NCI-H69 (cell line): ENCODE results near the gene WBP1L.
"Not testable (repeated sequence)": the region's sequence is repeated elsewhere in the genome, so short reads cannot be mapped to it uniquely, and the experiment has no call there.

Experiments used
- DNase-seq: peaks from one replicate; lab custom pipeline; 2025; lab: John Stamatoyannopoulos, UW

WBP1L gene

DNA sequence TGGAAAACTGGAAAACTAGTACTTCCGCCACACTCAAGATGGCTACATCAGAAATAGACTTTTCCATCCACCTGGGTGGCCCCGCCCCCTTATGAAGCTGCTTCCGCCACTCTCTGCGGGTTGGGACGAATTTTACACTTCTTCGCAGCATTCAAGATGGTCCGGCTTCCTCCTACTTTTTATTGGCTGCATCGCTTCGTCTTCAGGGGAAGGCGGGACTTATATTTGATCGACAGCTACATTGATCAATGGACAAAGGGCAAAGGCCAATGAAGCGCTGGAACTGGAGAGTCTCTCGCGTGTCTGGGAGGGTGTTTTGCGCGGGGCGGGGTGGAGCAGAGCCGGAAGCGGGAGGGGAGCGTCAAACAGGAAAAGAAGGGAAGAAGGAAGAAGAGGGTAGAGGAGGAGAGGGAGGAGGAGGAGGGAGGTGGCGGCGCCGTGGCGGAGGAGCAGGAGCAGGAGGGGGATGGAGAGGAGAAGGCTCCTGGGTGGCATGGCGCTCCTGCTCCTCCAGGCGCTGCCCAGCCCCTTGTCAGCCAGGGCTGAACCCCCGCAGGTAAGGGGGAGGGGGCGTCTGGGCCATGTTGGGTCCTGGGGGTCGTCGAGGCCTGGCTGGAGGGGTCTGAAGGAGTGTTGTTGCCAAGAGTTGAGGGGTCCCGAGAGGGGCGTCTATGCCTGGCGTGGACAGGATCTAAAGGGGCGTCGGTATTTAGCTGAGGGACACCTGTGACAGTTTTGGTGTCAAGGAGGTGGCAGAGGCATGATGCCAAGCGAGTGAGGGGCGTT, at the start of gene WBP1L:
TSS of gene WBP1L (plus strand) at position 361 of the 786 bp plus-strand sequence. CDS start at position 467, 106 bp downstream.
- DNase-seq: peak; percentile 97

GRCh38 chr10:102695401-102695800, 48.3 kb upstream of the WBP1L start:
- DNase-seq: not testable (repeated sequence)

GRCh38 chr10:102696736-102697135, 47.0 kb upstream of the WBP1L start:
- DNase-seq: peak; percentile 22

GRCh38 chr10:102698894-102699293, 44.9 kb upstream of the WBP1L start:
- no peak for DNase-seq

GRCh38 chr10:102701272-102701671, 42.5 kb upstream of the WBP1L start:
- no peak for DNase-seq

GRCh38 chr10:102701796-102702195, 42.0 kb upstream of the WBP1L start:
- no peak for DNase-seq

DNA sequence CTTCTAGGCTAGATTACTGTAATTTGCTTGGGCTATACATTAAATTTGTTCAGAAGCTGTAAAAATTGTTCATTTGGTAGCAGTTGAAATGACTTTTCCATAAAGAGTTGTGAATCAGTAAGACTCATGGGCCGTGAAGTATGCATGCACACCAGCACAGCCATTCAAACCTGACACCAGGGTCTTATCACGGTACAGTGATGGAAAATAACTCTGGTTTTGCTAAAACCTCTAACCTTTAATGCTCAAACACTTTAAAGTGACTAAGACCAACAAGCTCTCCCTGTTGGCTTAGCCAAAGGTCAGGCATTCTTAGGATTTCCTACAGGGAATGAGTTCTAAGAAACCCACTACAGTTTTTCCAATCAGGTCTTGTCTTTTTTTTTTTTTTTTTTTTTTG, 41.0 kb upstream of the WBP1L start:
- no peak for DNase-seq

DNA sequence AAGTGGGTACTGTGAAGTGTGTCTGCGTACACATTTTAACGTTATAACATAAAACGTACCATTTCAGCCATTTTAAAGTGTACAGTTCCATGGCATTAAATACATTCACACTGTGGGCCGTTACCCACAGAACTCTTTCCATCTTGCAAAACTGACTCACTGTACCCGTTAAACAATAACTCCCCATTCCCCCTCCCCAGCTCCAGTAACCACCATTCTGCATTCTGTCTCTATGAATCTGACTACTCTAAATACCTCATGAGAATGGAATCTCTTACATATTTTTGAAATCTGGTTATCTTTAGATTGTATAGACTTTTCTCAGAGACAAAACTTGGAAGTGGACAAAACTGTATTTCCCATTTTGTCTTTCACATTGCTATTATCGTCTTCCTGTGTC, 38.8 kb upstream of the WBP1L start:
- no peak for DNase-seq

DNA sequence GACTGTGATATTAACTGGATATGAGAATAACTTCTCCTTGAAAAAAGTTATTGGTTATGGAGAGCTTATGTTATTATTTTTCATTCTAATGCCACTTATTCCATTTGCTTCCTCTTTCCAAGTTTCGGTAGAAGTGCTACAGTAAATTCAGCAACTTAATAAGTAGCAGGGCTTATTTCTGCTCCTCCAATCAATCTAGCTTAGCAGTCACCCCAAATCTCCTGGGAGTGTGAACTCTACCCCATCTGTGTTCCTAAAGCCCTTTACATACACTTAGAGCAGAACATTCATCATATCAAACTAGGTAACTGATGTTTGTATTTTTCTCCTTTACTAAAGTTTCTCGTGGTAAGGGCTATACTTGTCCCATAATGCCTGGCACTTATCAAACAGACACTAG, 38.2 kb upstream of the WBP1L start:
- no peak for DNase-seq

- no peak for DNase-seq
Observed at GRCh38 chr10:102710609-102711008, 33.1 kb upstream of the WBP1L start.

DNA sequence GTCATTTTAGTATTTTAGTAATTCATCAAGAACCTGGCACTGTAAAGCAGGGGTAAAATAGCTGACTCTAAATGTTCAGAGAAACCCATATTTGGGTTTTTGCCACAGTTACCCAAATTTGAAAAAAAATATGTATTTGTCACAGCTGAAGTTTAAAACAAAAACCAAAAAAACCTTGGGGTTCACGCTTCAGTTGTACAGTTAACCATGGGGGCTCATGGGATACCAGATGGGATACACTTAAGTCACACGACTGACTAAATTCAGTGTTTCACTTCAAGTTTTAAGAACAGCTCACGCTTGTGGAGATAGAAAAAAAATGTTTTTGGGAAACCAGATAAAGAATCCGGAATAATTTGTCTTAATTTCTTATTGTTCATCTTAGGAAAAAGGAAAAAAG, 31.7 kb upstream of the WBP1L start:
- DNase-seq: no peak

DNA sequence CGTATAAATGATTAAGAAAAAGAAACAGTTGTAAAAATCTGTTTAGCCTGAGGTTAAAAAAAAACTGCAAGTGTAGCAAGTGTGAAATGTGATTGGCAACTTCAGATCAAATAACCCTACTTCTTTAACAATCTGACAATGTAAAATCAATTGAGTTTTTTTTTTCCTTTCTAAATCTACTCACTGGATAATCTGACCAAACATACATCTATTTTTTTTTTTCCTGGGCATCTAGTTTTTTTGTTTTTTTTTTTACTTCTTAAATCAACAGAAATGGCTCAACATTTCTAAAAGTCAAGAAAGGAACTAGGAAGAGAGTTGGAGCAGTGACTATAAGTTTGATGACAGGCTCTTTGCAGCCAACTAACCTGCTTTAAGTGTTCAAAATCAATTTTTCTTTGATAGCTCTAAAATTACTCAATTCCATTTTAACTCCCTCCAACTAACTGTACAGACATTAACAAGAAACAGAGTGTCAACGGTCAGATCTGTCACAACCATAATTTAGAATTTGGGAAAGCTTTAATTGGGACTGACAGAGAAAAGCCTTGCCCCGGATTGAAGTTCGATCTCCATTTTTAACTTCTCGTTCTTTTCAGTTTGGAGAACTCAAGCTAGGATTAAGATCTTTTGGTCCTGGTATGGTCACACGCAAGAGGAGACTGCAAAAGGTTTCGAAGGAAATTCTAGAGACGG, 30.8 kb upstream of the WBP1L start:
- no peak for DNase-seq

- DNase-seq: peak; percentile 87
Observed at GRCh38 chr10:102713539-102713813, 30.3 kb upstream of the WBP1L start.

- peak; percentile 98 for DNase-seq
Observed at GRCh38 chr10:102713814-102714620, 29.7 kb upstream of the WBP1L start, which contains the start of gene ARL3. TSS of gene ARL3 (minus strand) at chr10:102714397. CDS start at chr10:102714275, 122 bp downstream.

DNA sequence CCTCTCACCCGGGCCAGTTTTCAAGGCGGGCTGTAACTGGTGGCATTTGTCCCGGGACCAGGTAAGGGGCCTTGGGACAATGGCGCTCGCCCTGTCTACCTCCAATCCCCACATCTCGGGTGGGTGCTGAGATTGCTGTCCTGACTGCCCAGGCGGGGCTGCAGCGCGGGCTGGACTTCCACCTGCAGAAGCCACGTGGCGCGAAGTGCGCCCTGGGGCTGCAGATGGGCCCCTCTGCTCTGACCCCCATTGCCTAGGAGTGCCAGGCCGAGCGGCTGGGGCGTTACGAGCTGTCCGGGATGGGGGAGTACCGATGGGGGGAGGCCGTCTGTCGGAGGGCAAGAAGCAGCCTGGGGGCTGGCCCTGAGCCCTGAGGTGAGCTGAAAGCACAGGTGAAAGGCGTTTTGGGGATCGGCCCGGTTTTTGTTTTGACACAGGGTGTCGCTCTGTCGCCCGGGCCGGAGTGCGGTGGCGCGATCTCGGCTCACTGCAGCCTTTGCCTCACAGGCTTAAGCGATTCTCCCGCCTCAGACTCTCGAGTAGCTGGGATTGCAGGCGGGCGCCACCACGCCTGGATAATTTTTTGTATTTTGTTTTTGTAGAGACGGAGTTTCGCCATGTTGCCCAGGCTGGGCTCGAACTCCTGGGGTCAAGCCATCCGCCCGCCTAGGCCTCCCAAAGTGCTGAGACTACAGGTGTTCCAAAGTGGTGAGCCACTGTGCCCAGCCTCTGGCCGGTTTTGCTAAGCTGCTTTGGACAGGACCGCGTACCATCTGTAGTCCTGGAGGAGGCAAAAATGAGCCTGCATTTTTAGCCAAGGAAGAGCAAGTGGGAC, 28.9 kb upstream of the WBP1L start, which contains the start of gene SFXN2:
TSS of gene SFXN2 (plus strand) at position 16 of the 835 bp plus-strand sequence. CDS start 12,001 bp downstream, outside the sequence.
- peak; percentile 72 for DNase-seq

DNA sequence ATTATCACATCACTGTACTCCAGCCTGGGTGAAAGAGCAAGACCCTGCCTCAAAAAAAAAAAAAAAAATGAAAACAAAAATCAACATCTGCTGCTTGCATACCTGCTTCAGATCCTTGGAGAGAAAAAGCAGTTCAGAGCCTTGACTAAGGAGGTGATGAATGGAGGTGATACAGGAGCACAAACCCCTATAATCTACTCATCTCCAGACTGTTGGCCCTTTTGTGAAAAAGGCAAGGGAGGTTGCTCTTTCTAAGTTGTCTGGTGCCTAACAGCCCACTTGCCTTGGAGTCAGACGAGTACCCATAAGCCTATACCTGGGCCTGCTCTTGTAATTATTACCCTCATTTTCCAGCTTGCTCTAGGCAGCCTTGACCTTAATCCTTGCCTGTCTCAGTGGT, 27.9 kb upstream of the WBP1L start:
- DNase-seq: no peak

- not testable (repeated sequence) for DNase-seq
Observed at GRCh38 chr10:102716900-102717565, 26.7 kb upstream of the WBP1L start.

GRCh38 chr10:102718220-102718619, 25.5 kb upstream of the WBP1L start:
- peak; percentile 2 for DNase-seq

DNA sequence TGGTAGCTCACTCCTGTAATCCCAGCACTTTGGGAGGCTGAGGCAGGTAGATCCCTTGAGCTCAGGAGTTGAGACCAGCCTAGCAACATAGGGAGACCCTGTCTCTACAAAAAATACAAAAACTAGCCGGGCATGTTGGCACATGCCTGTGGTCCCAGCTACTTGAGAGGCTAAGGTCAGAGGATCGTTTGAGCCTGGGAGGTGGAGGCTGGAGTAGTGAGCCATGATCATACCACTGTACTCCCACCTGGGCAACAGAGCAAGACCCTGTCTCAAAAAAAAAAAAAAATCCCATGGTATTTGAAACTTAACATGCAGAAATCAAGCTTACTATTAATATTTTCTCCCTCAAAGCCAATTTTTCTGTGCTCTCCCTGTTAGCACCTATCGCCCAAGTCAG, 23.4 kb upstream of the WBP1L start:
- no peak for DNase-seq

DNA sequence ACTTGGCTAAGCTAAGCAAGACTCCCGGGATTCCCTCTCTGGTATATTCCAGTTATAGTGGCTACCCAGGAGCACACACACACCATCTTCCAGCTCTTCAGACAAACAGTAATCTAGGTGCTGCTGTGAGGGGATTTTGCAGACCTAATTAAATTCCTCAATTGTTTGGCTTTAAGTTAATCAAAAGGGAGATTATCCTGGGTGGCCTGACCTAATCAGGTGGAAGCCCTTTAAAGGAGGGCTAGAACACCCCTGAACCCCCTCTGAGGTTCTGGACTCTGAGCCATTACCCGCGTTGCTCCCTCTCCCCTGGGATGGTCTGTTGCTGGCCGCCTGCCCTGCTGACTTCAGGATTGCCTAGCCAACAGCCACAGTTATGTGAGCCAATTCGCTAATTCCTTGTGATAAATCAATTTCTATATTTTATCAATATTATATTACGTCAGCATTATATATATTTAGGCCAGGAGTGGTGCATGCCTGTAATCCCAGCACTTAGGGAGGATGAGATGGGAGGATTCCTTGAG, 22.9 kb upstream of the WBP1L start:
- no peak for DNase-seq

GRCh38 chr10:102721954-102722353, 21.8 kb upstream of the WBP1L start:
- no peak for DNase-seq
